GM21447 (cell line): ENCODE data around the gene SLC38A9.
"Not testable (repeated sequence)": the region's sequence is repeated elsewhere in the genome, so short reads cannot be mapped to it uniquely, and the experiment has no call there.

Experiments
- ATAC-seq: cut with Tn5 transposase; IDR thresholded peaks from one replicate; pipeline ENCODE4 v1.9.1; 2021; ENCODE audit not compliant: unreplicated experiment

Gene SLC38A9

DNA sequence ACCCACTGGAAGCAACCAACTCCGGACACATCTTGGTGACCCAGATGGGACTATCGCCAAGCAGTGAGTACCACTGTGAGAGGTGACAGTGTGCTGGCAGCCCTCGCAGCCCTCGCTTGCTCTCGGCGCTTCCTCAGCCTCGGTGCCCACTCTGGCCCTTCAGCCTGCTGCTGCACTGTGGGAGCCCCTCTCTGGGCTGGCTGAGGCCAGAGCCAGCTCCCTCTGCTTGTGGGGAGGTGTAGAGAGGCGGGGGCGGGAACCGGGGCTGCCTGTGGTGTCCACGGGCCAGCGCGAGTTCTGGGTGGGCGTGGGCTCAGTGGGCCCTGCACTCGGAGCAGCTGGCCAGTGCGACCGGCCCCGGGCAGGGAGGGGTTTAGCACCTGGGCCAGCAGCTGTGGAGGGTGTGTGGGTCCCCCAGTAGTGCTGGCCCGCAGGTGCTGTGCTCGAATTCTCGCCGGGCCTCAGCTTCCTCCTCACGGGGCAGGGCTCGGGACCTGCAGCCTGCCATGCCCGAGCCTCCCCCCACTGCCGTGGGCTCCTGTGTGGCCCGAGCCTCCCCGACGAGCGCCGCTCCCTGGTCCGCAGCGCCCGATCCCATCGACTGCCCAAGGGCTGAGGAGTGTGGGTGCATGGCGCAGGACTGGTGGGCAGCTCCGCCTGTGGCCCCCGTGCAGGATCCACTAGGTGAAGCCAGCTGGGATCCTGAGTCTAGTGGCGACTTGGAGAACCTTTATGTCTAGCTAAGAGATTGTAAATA lies 98.8 kb downstream of the SLC38A9 start:
- ATAC-seq: no peak

GRCh38 chr5:55610542-55610941 lies 101.6 kb downstream of the SLC38A9 start:
- ATAC-seq: no peak

- ATAC-seq: no peak
Observed at GRCh38 chr5:55609413-55609812, 102.7 kb downstream of the SLC38A9 start.

DNA sequence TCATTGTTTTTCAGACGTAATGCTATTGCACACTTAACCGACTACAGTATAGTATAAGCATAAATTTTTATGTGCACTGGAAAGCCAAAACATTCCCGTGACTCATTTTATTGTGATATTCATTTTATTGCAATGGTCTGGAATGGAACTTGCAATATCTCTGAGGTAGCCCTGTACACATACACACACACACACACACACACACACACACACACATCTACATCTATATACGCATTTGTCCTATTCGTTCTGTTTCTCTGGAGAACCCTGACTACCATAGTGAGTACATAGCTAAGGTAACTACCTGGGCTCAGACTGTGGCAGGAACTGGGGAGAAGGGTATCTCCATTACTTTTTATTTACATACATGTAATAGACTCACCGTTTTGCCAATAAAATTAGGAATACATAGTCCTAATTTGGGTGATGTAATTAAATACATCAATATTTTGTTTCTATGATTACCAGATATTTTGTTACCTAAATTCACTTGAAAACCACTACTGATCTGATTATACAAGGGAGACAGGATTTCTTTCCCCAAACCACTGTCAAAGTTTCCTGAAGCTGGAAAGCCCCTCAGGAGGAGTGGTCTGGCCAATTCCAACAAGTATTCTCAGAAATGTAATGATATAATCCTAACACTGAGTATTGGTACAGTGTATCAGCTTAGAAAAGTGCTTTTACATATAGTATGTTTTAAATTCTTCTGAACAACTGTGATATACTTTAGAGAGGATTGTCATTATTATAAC lies 103.4 kb downstream of the SLC38A9 start:
- ATAC-seq: no peak

- not testable (repeated sequence) for ATAC-seq
Observed at GRCh38 chr5:55607309-55607708, 104.8 kb downstream of the SLC38A9 start.

DNA sequence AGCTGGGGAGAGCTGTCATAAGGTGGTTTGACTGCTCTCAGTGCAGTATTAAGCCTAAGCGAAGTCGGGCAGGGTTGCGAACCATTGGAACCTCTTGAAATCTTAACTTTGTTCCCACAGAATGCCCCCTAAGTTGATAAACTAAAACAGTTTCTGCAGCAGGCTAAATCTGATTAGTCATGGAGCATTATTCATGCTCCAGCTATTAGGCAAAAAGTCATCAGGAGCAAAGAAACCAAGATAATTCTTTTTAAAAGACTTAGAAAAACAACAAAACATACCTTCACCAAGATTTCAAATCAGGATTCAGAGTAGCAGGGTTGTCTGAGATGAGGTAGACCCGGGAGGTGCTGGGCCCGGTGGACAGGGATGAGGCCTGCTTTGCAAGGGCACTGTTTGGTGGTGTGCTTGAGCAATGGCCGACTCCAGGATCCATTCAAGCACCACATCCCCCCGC lies 107.5 kb downstream of the SLC38A9 start:
- ATAC-seq: no peak

DNA sequence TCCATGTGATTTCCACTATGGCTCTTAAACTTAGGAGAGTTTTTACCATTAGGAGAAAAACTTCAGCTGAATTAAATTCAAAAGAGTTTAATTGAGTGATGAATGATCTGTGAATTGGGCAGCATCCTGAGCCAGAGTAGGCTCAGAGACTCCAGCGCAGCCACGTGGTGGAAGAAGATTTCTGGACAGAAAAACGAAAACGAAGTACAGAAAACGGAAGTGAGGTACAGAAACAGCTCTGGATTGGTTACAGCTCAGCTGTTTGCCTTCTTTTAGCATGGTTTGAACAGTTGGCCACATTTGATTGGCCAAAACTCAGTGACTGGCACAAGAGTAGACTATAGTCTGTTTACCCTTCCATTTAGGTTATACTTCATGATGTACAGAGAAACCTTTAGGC lies 108.2 kb downstream of the SLC38A9 start:
- no peak for ATAC-seq

DNA sequence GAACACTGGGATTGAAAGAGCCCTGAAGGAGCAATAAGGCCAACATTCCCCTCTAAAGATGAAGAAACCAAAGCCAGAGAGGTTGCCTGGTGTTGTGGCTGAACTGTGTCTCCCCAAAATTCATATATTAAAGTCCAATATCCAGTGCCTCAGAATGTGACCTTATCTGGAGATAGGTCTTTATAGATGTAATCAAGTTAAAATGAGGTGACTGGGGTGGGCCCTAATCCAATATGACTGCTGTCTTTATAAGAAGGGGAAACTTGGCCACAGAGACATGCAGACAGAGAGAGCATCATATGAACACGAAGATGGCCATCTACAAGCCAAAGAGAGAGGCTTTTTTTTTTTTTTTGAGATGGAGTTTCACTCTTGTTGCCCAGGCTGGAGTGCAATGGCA lies 110.5 kb downstream of the SLC38A9 start:
- ATAC-seq: no peak

GRCh38 chr5:55601204-55601618 lies 110.9 kb downstream of the SLC38A9 start:
- ATAC-seq: no peak

GRCh38 chr5:55600497-55601203 lies 111.5 kb downstream of the SLC38A9 start:
- peak; percentile 70 for ATAC-seq

- no peak for ATAC-seq
Observed at GRCh38 chr5:55600086-55600485, 112.0 kb downstream of the SLC38A9 start.

DNA sequence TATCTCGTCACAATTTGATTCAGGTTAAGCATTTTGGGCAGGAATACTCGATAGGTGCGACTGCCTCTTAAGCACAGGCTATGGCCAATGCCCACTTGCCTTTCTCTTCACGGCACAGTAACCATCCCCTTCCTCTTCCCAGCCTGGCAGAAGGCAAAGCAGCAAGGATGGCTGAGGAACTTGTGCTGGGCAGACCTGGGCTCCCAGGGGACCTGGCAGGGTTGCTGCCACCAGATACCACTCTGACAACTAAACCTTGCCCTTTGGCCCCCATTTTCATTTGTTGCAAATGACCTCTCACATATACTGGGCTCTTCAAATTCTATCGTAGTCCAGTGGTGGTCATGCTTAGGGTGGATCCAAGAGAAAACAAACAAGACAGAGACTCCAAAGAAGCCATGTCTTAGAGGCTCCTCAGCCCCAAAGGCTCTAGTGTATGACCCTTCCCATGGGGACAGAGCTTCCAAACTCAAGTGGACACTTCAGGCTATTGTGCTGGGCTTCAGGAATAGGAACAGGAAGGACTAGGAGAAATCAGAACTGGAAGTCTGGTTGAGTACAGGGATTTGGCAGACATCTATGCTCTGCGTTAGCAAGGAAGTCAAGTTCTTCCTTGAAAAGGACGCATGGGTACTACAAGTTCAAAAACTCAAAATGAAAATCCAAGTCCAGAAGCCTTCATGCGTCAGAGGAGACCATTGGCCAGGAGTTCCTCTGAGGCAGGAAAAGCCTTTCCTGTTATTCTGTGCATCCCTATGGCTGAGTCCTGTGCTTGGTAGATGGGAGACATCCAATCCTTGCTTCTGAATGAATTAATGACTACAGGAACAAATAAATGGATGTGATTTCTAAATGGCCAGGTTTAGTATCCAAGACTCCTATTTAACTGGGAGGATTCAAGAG lies 112.7 kb downstream of the SLC38A9 start:
- no peak for ATAC-seq

GRCh38 chr5:55597014-55597981 lies 114.8 kb downstream of the SLC38A9 start:
- ATAC-seq: no peak

DNA sequence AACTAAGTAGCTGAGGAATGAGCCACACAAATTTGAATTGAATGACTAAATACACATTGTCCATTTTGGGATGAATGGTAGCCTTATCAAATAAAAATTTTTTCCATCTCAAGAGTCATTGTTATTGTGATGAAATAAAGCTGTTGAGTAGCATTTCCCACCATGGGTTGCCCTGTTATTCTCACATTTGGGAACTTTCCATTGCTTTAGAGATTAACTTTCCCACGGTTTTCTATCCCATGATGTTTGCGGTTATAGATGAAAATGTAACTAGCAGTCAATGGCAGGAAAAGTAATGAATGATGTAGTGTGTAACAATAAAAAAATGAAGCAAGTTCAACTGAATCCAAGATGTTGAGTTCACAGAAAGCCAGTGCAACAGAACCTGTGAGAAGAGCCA lies 117.5 kb downstream of the SLC38A9 start:
- no peak for ATAC-seq

GRCh38 chr5:55593115-55593472 lies 119.0 kb downstream of the SLC38A9 start:
- no peak for ATAC-seq

DNA sequence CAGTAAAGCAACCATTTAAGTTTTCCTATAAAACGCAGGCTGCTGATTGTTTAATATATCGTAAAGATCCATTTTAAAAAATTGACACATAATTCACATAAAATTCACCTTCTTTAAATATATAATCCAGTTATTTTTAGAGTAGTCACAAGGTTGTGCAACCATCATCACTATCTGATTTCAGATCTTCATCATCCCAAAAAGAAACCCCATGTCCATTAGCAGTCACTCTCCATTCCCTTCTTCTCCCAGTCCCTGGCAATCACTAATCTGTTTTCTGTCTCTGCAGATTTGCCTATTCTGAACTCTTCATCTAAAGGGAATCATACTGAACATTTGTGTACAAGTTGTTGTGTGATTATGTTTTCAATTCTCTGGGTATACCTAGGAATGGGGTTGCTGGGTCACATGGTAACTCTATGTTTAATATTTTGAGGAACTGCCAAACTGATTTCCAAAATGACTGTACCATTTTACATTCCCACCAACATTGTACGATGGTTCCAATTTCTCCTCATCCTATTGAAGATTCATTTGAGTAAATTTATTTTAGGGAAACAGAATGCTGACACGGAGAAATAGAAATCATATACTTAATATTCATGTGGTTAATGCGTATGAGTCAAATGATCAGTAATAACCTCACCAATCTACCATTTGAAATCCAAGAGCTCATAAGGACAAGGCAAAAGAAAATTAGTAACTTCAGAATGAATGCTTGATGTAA lies 119.6 kb downstream of the SLC38A9 start:
- no peak for ATAC-seq

DNA sequence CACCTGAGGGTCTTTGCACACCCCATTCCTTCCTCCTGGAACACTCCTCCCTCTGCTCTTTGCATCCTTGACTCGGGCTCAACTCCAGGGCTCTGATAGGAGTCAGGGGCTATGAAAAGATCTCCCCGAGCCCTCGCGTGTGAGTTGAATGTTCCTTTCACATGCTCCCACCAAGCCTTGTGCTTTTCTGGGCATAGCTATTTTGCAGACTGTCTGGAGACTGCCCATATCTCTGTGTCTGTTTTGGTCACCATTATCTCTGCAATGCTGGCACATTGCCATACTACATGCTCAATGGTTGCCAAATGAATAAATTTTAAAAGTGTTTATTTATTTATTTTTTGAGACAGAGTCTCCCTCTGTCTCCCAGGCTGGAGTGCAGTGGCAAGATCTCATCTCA lies 120.4 kb downstream of the SLC38A9 start:
- ATAC-seq: no peak

GRCh38 chr5:55585206-55585610 lies 126.9 kb downstream of the SLC38A9 start:
- no peak for ATAC-seq
